Upper lobe of right lung (tissue), 1 donor: ENCODE data around the gene OR5V1. TPM values are rescaled to one million over a fixed set of nuclear protein-coding genes. Genes with fewer than 3 reads are reported as not detected.

Experiments
- ATAC-seq: fragments of 200-7000 bp; cut with Tn5 transposase; one replicate; pipeline ENCODE4 v1.9.1; 2020; ENCODE audit warnings: mild to moderate bottlenecking, moderate library complexity
- DNase-seq: peaks from one replicate; pipeline ENCODE4 v3.0.0-alpha.2; 2020
- H3K27ac ChIP-seq: fragments of 200-600 bp; one replicate; pipeline ENCODE4 v1.8.0; 2022
- H3K27me3 ChIP-seq: fragments of 200-600 bp; one replicate; pipeline ENCODE4 v1.8.0; 2022; ENCODE audit warnings: mild to moderate bottlenecking
- H3K36me3 ChIP-seq: fragments of 200-600 bp; one replicate; pipeline ENCODE4 v1.8.0; 2022
- H3K4me1 ChIP-seq: fragments of 200-600 bp; one replicate; pipeline ENCODE4 v1.8.0; 2022
- H3K4me3 ChIP-seq: fragments of 200-600 bp; one replicate; pipeline ENCODE4 v1.8.0; 2022; ENCODE audit warnings: mild to moderate bottlenecking
- H3K9me3 ChIP-seq: fragments of 200-600 bp; one replicate; pipeline ENCODE4 v1.8.0; 2022
- CTCF ChIP-seq: fragments of 200-600 bp; IDR thresholded peaks from one replicate; pipeline ENCODE4 v1.8.0; 2022; ENCODE audit warnings: antibody characterized with exemption
- intact Hi-C: fragments of 100-400 bp; cut with DNase I; formaldehyde crosslinking; loops from one replicate; pipeline ENCODE4 v1.11.0; 2022
- long read RNA-seq: library from polyadenylated mRNA; unstranded; transcript quantifications from one replicate; pipeline ENCODE4 v2.0.0, GENCODE V29; 2021
- total RNA-seq: library from RNA; stranded (reverse); fragmentation: NEBNext Ultra II Directional; extraction: Animal tissue kit (Norgen Biotek cat#: 25700); gene quantifications from one replicate; pipeline ENCODE4 v1.2.1, GENCODE V29; 2021
- donor health status: DM: no; HTN: yes; CAD: no; lungs with severe emphysema.

The OR5V1 gene
- total RNA-seq = not detected
- long read RNA-seq = 0 reads

GRCh38 chr6:29368765-29369164 lies at the start of gene OR5V1:
OR5V1 (minus strand) TSS chr6:29368865; CDS start chr6:29356195, 12,670 bp downstream.
- H3K36me3 ChIP-seq = no peaks in the 10 kb centered on the region

GRCh38 chr6:29414588-29414987 lies 45.9 kb upstream of the OR5V1 start, which contains the start of gene OR12D1:
OR12D1 (plus strand) TSS chr6:29414928.
- H3K4me3 ChIP-seq = no peak within 1 kb of the TSS
- H3K27ac ChIP-seq = no peak within 1 kb of the TSS
- no peaks in the 10 kb centered on the region for H3K36me3 ChIP-seq
- intact Hi-C loops = no loop called here
- H3K9me3 ChIP-seq = no peaks in the 10 kb centered on the region
- H3K27me3 ChIP-seq = no peaks in the 10 kb centered on the region
- no peaks in the 10 kb centered on the region for H3K4me1 ChIP-seq
- DNase-seq = no peak
- ATAC-seq = no peak
- no peak for TF ChIP-seq CTCF

More at GRCh38 chr6:29368765-29369164, at the start of gene OR5V1:
- no peak within 1 kb of the TSS for H3K4me3 ChIP-seq
- no peak for TF ChIP-seq CTCF
- intact Hi-C loops = no loop called here
- DNase-seq (no peak), ATAC-seq (no peak)
- no peaks in the 10 kb centered on the region for H3K27me3 ChIP-seq
- no peak within 1 kb of the TSS for H3K27ac ChIP-seq
- no peaks in the 10 kb centered on the region for H3K4me1 ChIP-seq
- H3K9me3 ChIP-seq = no peaks in the 10 kb centered on the region

- intact Hi-C loops = no loop called here
- DNase-seq = no peak
- no peak for TF ChIP-seq CTCF
Observed at GRCh38 chr6:29403801-29404200, 35.1 kb upstream of the OR5V1 start.

GRCh38 chr6:29399525-29399924 lies 30.9 kb upstream of the OR5V1 start:
- H3K36me3 ChIP-seq = no peaks in the 10 kb centered on the region
- no peak overlapping the region for H3K27ac ChIP-seq
- DNase-seq (no peak), ATAC-seq (no peak)
- no peaks in the 10 kb centered on the region for H3K4me1 ChIP-seq
- intact Hi-C loops = no loop called here
- H3K9me3 ChIP-seq = no peaks in the 10 kb centered on the region
- H3K4me3 ChIP-seq = no peak overlapping the region
- H3K27me3 ChIP-seq = no peaks in the 10 kb centered on the region
- TF ChIP-seq CTCF = no peak

More at GRCh38 chr6:29403801-29404200, 35.1 kb upstream of the OR5V1 start:
- H3K4me3 ChIP-seq = no peak overlapping the region
- no peaks in the 10 kb centered on the region for H3K4me1 ChIP-seq
- no peak overlapping the region for H3K27ac ChIP-seq
- H3K27me3 ChIP-seq = no peaks in the 10 kb centered on the region
- no peaks in the 10 kb centered on the region for H3K36me3 ChIP-seq
- no peak for ATAC-seq
- H3K9me3 ChIP-seq = no peaks in the 10 kb centered on the region

GRCh38 chr6:29395331-29395730 lies 26.7 kb upstream of the OR5V1 start, which contains the start of gene OR12D2:
OR12D2 (plus strand) TSS chr6:29395631; CDS start chr6:29396700, 1,069 bp downstream.
- DNase-seq = no peak
- Histone ChIP-seq H3K27ac (no peak within 1 kb of the TSS), H3K36me3 (no peaks in the 10 kb centered on the region), H3K27me3 (no peaks in the 10 kb centered on the region), H3K4me3 (no peak within 1 kb of the TSS), H3K4me1 (no peaks in the 10 kb centered on the region), H3K9me3 (no peaks in the 10 kb centered on the region)
- TF ChIP-seq CTCF = no peak
- intact Hi-C loops = no loop called here
- ATAC-seq = no peak

GRCh38 chr6:29388533-29388932 lies 19.9 kb upstream of the OR5V1 start:
- no peaks in the 10 kb centered on the region for H3K4me1 ChIP-seq
- no peak overlapping the region for H3K4me3 ChIP-seq
- DNase-seq (no peak), ATAC-seq (no peak)
- no peaks in the 10 kb centered on the region for H3K9me3 ChIP-seq
- no peak overlapping the region for H3K27ac ChIP-seq
- no peak for TF ChIP-seq CTCF
- intact Hi-C loops = no loop called here
- no peaks in the 10 kb centered on the region for H3K27me3 ChIP-seq
- H3K36me3 ChIP-seq = no peaks in the 10 kb centered on the region
